Epithelial cell of umbilical artery (primary cell): ENCODE results near the gene MATN3. TPM values are rescaled to one million over a fixed set of nuclear protein-coding genes. Genes with fewer than 3 reads are reported as not detected.

Experiments
- total RNA-seq: library from RNA; depleted of rRNA; stranded (reverse); fragments of >200 nt; gene quantifications from 2 replicates; pipeline ENCODE4 v1.2.3, GENCODE V29; 2014

MATN3 gene
- 1.4 and 2.3 TPM in 2 replicates for total RNA-seq

GRCh38 chr2:20012282-20013125, at the start of gene MATN3:
Gene MATN3, minus strand, starts transcription at chr2:20012668. Its CDS starts 37 bp downstream, at chr2:20012631.

GRCh38 chr2:20051532-20052228, 39.2 kb upstream of the MATN3 start, which contains the start of gene LAPTM4A:
Gene LAPTM4A, minus strand, starts transcription at chr2:20051628. Its CDS starts 108 bp downstream, at chr2:20051520.

GRCh38 chr2:19989667-19990415, 22.6 kb downstream of the MATN3 start, which contains the start of gene WDR35:
Gene WDR35, minus strand, starts transcription at chr2:19990105. Its CDS starts 90 bp downstream, at chr2:19990015.

Other genes with a start within 250 kb of the MATN3 start
- 5.5 and 10.8 TPM in 2 replicates for gene TTC32, start 110.7 kb downstream of the MATN3 start, total RNA-seq
- 17.2 and 18.2 TPM in 2 replicates for gene WDR35, start 22.6 kb downstream of the MATN3 start, total RNA-seq
- gene LAPTM4A, start 39.0 kb upstream of the MATN3 start, total RNA-seq: 79.6 and 94.2 TPM in 2 replicates
- 0.97 and 1.1 TPM in 2 replicates for gene SDC1, start 212.5 kb upstream of the MATN3 start, total RNA-seq